H1 (cell line): Measurements from ENCODE around the gene PRKCA. TPM values are rescaled to one million over a fixed set of nuclear protein-coding genes. Genes with fewer than 3 reads are reported as not detected.

Experiments used
- CTCF ChIA-PET: fragments of 300-600 bp; sonication (Branson Sonifier 250); formaldehyde crosslinking; loops from one replicate; lab custom pipeline; 2021; ENCODE audit not compliant: partially characterized antibody; lab: Charles Lee
- POLR2A ChIA-PET: fragments of 300-600 bp; sonication (Branson Sonifier 250); formaldehyde crosslinking; loops from one replicate; lab custom pipeline; 2021; ENCODE audit warnings: inconsistent platforms; ENCODE audit not compliant: partially characterized antibody; lab: Charles Lee
- DNase-seq, 2 experiments: peaks; one replicate each; pipeline versions ENCODE4 v3.0.0 to v3.0.0-alpha.2; 2010 to 2022; ENCODE audit warnings: low spot score in 2 of 2, low read depth in 1 of 2, mixed read lengths in 1 of 2
- FAIRE-seq: peaks from 2 replicates; lab custom pipeline; 2011; peaks lifted over from hg19 to GRCh38; lab: Jason Lieb, UNC
- H2AFZ ChIP-seq: 2 replicates; pipeline ENCODE4 v1.8.1; 2012; ENCODE audit warnings: low read length, inconsistent platforms
- H2AK5ac ChIP-seq: 2 replicates; pipeline ENCODE4 v1.6.1; 2013; ENCODE audit warnings: low read depth, low read length
- H2BK120ac ChIP-seq: replicated peaks from 2 replicates; pipeline ENCODE3; 2013; ENCODE audit warnings: low read depth, low read length, inconsistent platforms
- H2BK12ac ChIP-seq: 2 replicates; pipeline ENCODE4 v1.6.1; 2013; ENCODE audit warnings: low read depth, low read length
- H2BK15ac ChIP-seq: 2 replicates; pipeline ENCODE4 v1.6.1; 2013; ENCODE audit warnings: low read length
- H2BK20ac ChIP-seq: 2 replicates; pipeline ENCODE4 v1.6.1; 2013; ENCODE audit warnings: low read length
- H2BK5ac ChIP-seq: 2 replicates; pipeline ENCODE4 v1.6.1; 2013; ENCODE audit warnings: low read depth, low read length
- H3K14ac ChIP-seq: 2 replicates; pipeline ENCODE4 v1.6.1; 2013; ENCODE audit warnings: inconsistent platforms; ENCODE audit not compliant: insufficient read length
- H3K18ac ChIP-seq: 2 replicates; pipeline ENCODE4 v1.6.1; 2013; ENCODE audit warnings: low read length; ENCODE audit errors: extremely low read depth
- H3K23ac ChIP-seq: 2 replicates; pipeline ENCODE4 v1.6.1; 2013; ENCODE audit warnings: inconsistent platforms; ENCODE audit not compliant: insufficient read length
- H3K23me2 ChIP-seq: 2 replicates; pipeline ENCODE4 v1.6.1; 2013; ENCODE audit warnings: low read depth, low read length
- H3K27ac ChIP-seq: 2 replicates; pipeline ENCODE4 v1.6.1; 2011; ENCODE audit warnings: low read depth, low read length, inconsistent platforms
- H3K27me3 ChIP-seq, 4 experiments: replicated peaks in 1 of 4; 1 replicate in 1 of 4; 2 replicates in 3 of 4; pipeline versions ENCODE4 v1.6.1 to v1.8.1; 2011 to 2013; ENCODE audit warnings: low read length in 3 of 4, mild to moderate bottlenecking in 3 of 4, inconsistent platforms in 2 of 4, mixed read lengths in 2 of 4, moderate library complexity in 1 of 4; ENCODE audit not compliant: control insufficient read depth in 3 of 4, insufficient read depth in 3 of 4; ENCODE audit errors: extremely low read depth in 1 of 4
- H3K36me3 ChIP-seq, 4 experiments: 2 replicates each; pipeline versions ENCODE4 v1.6.1 to v1.8.1; 2011 to 2013; ENCODE audit warnings: mild to moderate bottlenecking in 4 of 4, low read length in 3 of 4, moderate library complexity in 2 of 4, control low read depth in 1 of 4, inconsistent platforms in 1 of 4; ENCODE audit not compliant: insufficient read depth in 4 of 4, control insufficient read depth in 2 of 4
- H3K4ac ChIP-seq: replicated peaks from 2 replicates; pipeline ENCODE3; 2013; ENCODE audit warnings: low read length, low read depth, mixed read lengths, inconsistent platforms; ENCODE audit not compliant: insufficient read length
- H3K4me1 ChIP-seq, 4 experiments: replicated peaks in 1 of 4; 1 replicate in 1 of 4; 2 replicates in 3 of 4; pipeline versions ENCODE4 v1.6.1 to v1.8.1; 2011 to 2013; ENCODE audit warnings: low read length in 3 of 4, inconsistent platforms in 2 of 4, mixed read lengths in 1 of 4; ENCODE audit not compliant: insufficient read depth in 4 of 4, control insufficient read depth in 3 of 4
- H3K4me2 ChIP-seq, 2 experiments: 2 replicates each; pipeline versions ENCODE4 v1.6.1 to v1.8.1; 2011 to 2013; ENCODE audit warnings: low read depth in 2 of 2, low read length in 2 of 2, control low read depth in 1 of 2, inconsistent platforms in 1 of 2, mild to moderate bottlenecking in 1 of 2; ENCODE audit not compliant: insufficient read depth in 1 of 2
- H3K4me3 ChIP-seq, 4 experiments: fragments of 200-600, 300-600 bp in 1 of 4; sonication (generic), shearing (Covaris generic), sonication (Bioruptor Twin) in 1 of 4; 2 replicates each; pipeline versions ENCODE4 v1.5.1 to v1.8.1; 2011 to 2016; ENCODE audit warnings: low read length in 4 of 4, low read depth in 3 of 4, control low read depth in 2 of 4, inconsistent platforms in 2 of 4, mild to moderate bottlenecking in 2 of 4, mixed read lengths in 1 of 4, moderate library complexity in 1 of 4; ENCODE audit not compliant: insufficient read depth in 2 of 4; ENCODE audit errors: extremely low read depth in 1 of 4
- H3K56ac ChIP-seq: replicated peaks from 2 replicates; pipeline ENCODE3; 2013; ENCODE audit warnings: low read depth, mild to moderate bottlenecking, mixed read lengths, low read length, inconsistent platforms; ENCODE audit not compliant: insufficient read length
- H3K79me1 ChIP-seq: 2 replicates; pipeline ENCODE4 v1.6.1; 2013; ENCODE audit warnings: low read depth, low read length, control low read depth
- H3K79me2 ChIP-seq, 2 experiments: 2 replicates each; pipeline versions ENCODE4 v1.6.1 to v1.8.1; 2012 to 2013; ENCODE audit warnings: low read length in 2 of 2, mild to moderate bottlenecking in 2 of 2, inconsistent platforms in 1 of 2; ENCODE audit not compliant: insufficient read depth in 2 of 2, control insufficient read depth in 1 of 2
- H3K9ac ChIP-seq, 4 experiments: replicated peaks in 1 of 4; 1 replicate in 1 of 4; 2 replicates in 3 of 4; pipeline versions ENCODE4 v1.6.1 to v1.8.1; 2011 to 2013; ENCODE audit warnings: low read depth in 3 of 4, low read length in 3 of 4, control low read depth in 2 of 4, mild to moderate bottlenecking in 2 of 4, moderate library complexity in 2 of 4, inconsistent platforms in 1 of 4; ENCODE audit errors: extremely low read depth in 1 of 4
- H3K9me3 ChIP-seq, 2 experiments: 2 replicates each; pipeline versions ENCODE4 v1.6.1 to v1.8.1; 2012 to 2013; ENCODE audit warnings: mild to moderate bottlenecking in 2 of 2, moderate library complexity in 2 of 2, control low read depth in 1 of 2, inconsistent platforms in 1 of 2, low read depth in 1 of 2, low read length in 1 of 2, mixed read lengths in 1 of 2; ENCODE audit not compliant: insufficient read depth in 2 of 2
- H4K20me1 ChIP-seq, 2 experiments: replicated peaks in 1 of 2; 2 replicates each; pipeline versions ENCODE3 to v1.8.1; 2011 to 2013; ENCODE audit warnings: inconsistent platforms in 2 of 2, low read length in 2 of 2, mild to moderate bottlenecking in 1 of 2; ENCODE audit not compliant: insufficient read depth in 2 of 2, control insufficient read depth in 1 of 2
- H4K5ac ChIP-seq: 2 replicates; pipeline ENCODE4 v1.6.1; 2013; ENCODE audit warnings: low read length, low read depth, mixed read lengths, inconsistent platforms; ENCODE audit not compliant: insufficient read length
- H4K8ac ChIP-seq: 2 replicates; pipeline ENCODE4 v1.8.0; 2013; ENCODE audit warnings: mild to moderate bottlenecking, moderate library complexity, low read length, inconsistent platforms; ENCODE audit not compliant: insufficient read depth; ENCODE audit errors: extremely low read depth
- H4K91ac ChIP-seq: replicated peaks from 2 replicates; pipeline ENCODE3; 2013; ENCODE audit warnings: low read length, mixed read lengths, inconsistent platforms; ENCODE audit not compliant: insufficient read length
- CTBP2 ChIP-seq: IDR thresholded peaks from 2 replicates; pipeline ENCODE4 v1.7.0; 2011; ENCODE audit warnings: borderline replicate concordance, mild to moderate bottlenecking, moderate library complexity, mixed read lengths, low read length; ENCODE audit not compliant: insufficient read depth, insufficient read length
- E2F6 ChIP-seq: IDR thresholded peaks from 2 replicates; pipeline ENCODE4 v1.6.1; 2012; ENCODE audit warnings: inconsistent platforms
- HDAC6 ChIP-seq: IDR thresholded peaks from one replicate; pipeline ENCODE4 v1.7.1; 2012; ENCODE audit warnings: low read depth, mild to moderate bottlenecking, inconsistent platforms, low read length, moderate library complexity
- NRF1 ChIP-seq: IDR thresholded peaks from 2 replicates; pipeline ENCODE4 v1.6.1; 2011; ENCODE audit warnings: mild to moderate bottlenecking, low read depth, low read length, improper control_type of control experiment
- PHF8 ChIP-seq: fragments of 200-600 bp; sonication (generic); conservative IDR thresholded peaks from 2 replicates; pipeline ENCODE4 v1.7.1; 2012; ENCODE audit warnings: low read depth, mild to moderate bottlenecking, inconsistent platforms, low read length, moderate library complexity
- POLR2AphosphoS5 ChIP-seq: IDR thresholded peaks from 2 replicates; pipeline ENCODE4 v1.6.1; 2011; ENCODE audit warnings: low read depth, low read length
- SAP30 ChIP-seq: fragments of 300-600 bp; sonication (generic); IDR thresholded peaks from 2 replicates; pipeline ENCODE4 v1.7.1; 2012; ENCODE audit warnings: low read length, moderate library complexity, mild to moderate bottlenecking, inconsistent platforms; ENCODE audit not compliant: insufficient read depth, insufficient replicate concordance
- SP1 ChIP-seq: IDR thresholded peaks from 2 replicates; pipeline ENCODE4 v1.6.1; 2011; ENCODE audit warnings: low read depth, low read length
- SP4 ChIP-seq: IDR thresholded peaks from 2 replicates; pipeline ENCODE4 v1.6.1; 2012; ENCODE audit warnings: low read length, inconsistent platforms
- TCF12 ChIP-seq: IDR thresholded peaks from 2 replicates; pipeline ENCODE4 v1.6.1; 2011; ENCODE audit warnings: low read depth, mild to moderate bottlenecking, low read length
- WGBS, 2 experiments: shearing (Covaris generic) in 1 of 2; methylation state at CpG; one replicate each; pipeline versions ENCODE4 v1.1.6 to v1.1.7; 2013 to 2015; ENCODE audit warnings: low lambda C conversion rate in 2 of 2, mixed read lengths in 2 of 2, inconsistent platforms in 1 of 2, low coverage in 1 of 2, missing lambda C conversion rate in 1 of 2; ENCODE audit not compliant: insufficient replicate concordance in 2 of 2, insufficient coverage in 1 of 2, insufficient read length in 1 of 2; ENCODE audit errors: extremely low coverage in 1 of 2, missing lambda C conversion rate in 1 of 2; 5-methylcytosine and 5-hydroxymethylcytosine counted together
- polyA plus RNA-seq, 7 experiments: library from polyadenylated mRNA; depleted of rRNA in 3 of 7; stranded (reverse) in 5 of 7; unstranded in 2 of 7; fragments of >200 nt in 5 of 7; fragments of 200-250 nt in 2 of 7; gene quantifications; 1 replicate in 5 of 7; 2 replicates in 1 of 7; 4 replicates in 1 of 7; pipeline versions ENCODE4 v1.2.1 to v1.2.3, GENCODE V29; 2011 to 2013; ENCODE audit warnings: missing spikeins in 2 of 7, mixed read lengths in 2 of 7
- total RNA-seq: library from RNA; stranded (reverse); fragmentation: NEBNext Ultra II Directional; extraction: Animal tissue kit (Norgen Biotek cat#: 25700); gene quantifications from 2 replicates; pipeline ENCODE4 v1.2.1, GENCODE V29; 2021

Gene PRKCA
- total and polyA plus RNA-seq, 2 of the 8 experiments (the other 6 are each of a cell fraction or from before 2014, with no cell fraction given) = 5.8 to 17.8 TPM

- POLR2A ChIA-PET = no interaction called here
- WGBS, 2 experiments = 86% methylated on average over 6 of the region's 6 CpGs; no CpG with 5 or more reads in 1 of the 2 experiments
- H4K20me1 ChIP-seq = peaks cover 0 to 3% of the 10 kb centered on the region in 2 experiments
These were observed 49.3 kb downstream of the PRKCA start for GRCh38 chr17:66351701-66352100.

More at GRCh38 chr17:66351701-66352100, 49.3 kb downstream of the PRKCA start:
- no peak overlapping the region for H2BK20ac ChIP-seq
- no peaks in the 10 kb centered on the region for H3K9me3 ChIP-seq
- no peak overlapping the region for H2BK12ac ChIP-seq
- no peak overlapping the region for H3K18ac ChIP-seq
- H3K23me2 ChIP-seq = no peaks in the 10 kb centered on the region
- H3K56ac ChIP-seq = no peak overlapping the region
- no peaks in the 10 kb centered on the region for H3K27me3 ChIP-seq
- H3K36me3 ChIP-seq = no peaks in the 10 kb centered on the region
- no peak overlapping the region for H4K91ac ChIP-seq
- H3K4ac ChIP-seq = no peak overlapping the region
- no peak overlapping the region for H2BK5ac ChIP-seq
- no peaks in the 10 kb centered on the region for H3K79me1 ChIP-seq
- no peak for FAIRE-seq
- no peak for TF ChIP-seq SP4
- TF ChIP-seq NRF1 = no peak
- no peak for TF ChIP-seq SP1
- no peak for TF ChIP-seq E2F6
- no peak for TF ChIP-seq SAP30
- TF ChIP-seq PHF8 = no peak
- TF ChIP-seq TCF12 = no peak
- TF ChIP-seq CTBP2 = no peak
- TF ChIP-seq HDAC6 = no peak
- no peak for TF ChIP-seq POLR2AphosphoS5
- 0 out of 2 replicates have a peak overlapping the region, but pooled peaks have one; percentile 61 for H2BK15ac ChIP-seq
- no peak overlapping the region for H3K9ac ChIP-seq
- peaks cover 2 to 9% (median 6%) of the 10 kb centered on the region in 4 experiments; a peak in 3 of 7 replicates for H3K4me1 ChIP-seq
- no peak for DNase-seq
- no peak overlapping the region for H3K4me3 ChIP-seq
- no peak overlapping the region for H3K27ac ChIP-seq
- H3K23ac ChIP-seq = no peak overlapping the region
- no peak overlapping the region for H4K5ac ChIP-seq
- no peak overlapping the region for H4K8ac ChIP-seq
- CTCF ChIA-PET = no interaction called here
- H2AK5ac ChIP-seq = no peak overlapping the region
- H3K79me2 ChIP-seq = peaks cover 0 to 33% of the 10 kb centered on the region in 2 experiments; a peak in 2 of 4 replicates
- no peak overlapping the region for H2AFZ ChIP-seq
- no peak overlapping the region for H3K14ac ChIP-seq
- H3K4me2 ChIP-seq = no peak overlapping the region
- H2BK120ac ChIP-seq = no peak overlapping the region
